Globus pallidus (tissue), 1 donor: ENCODE results near the gene FAF2.
"Not testable (repeated sequence)": the region's sequence is repeated elsewhere in the genome, so short reads cannot be mapped to it uniquely, and the experiment has no call there.

ENCODE experiments used
- DNase-seq: peaks from one replicate; pipeline ENCODE4 v3.0.0-alpha.2; 2015; ENCODE audit warnings: low spot score

FAF2 gene

GRCh38 chr5:176458904-176459561 is 10.8 kb downstream of the FAF2 start:
- DNase-seq, result no peak

- DNase-seq, result no peak
Observed at GRCh38 chr5:176461349-176461748, 13.2 kb downstream of the FAF2 start.

- no peak for DNase-seq
Observed at GRCh38 chr5:176463113-176463764, 15.1 kb downstream of the FAF2 start.

- DNase-seq, result no peak
Observed at GRCh38 chr5:176466245-176466871, 18.2 kb downstream of the FAF2 start.

GRCh38 chr5:176469296-176469695 is 21.1 kb downstream of the FAF2 start:
- no peak for DNase-seq

- DNase-seq, result no peak
Observed at GRCh38 chr5:176470539-176470938, 22.4 kb downstream of the FAF2 start.

- DNase-seq, result no peak
Observed at GRCh38 chr5:176471098-176471497, 22.9 kb downstream of the FAF2 start.

GRCh38 chr5:176473335-176474006 is 25.3 kb downstream of the FAF2 start:
- no peak for DNase-seq

GRCh38 chr5:176474476-176474875 is 26.3 kb downstream of the FAF2 start:
- no peak for DNase-seq

GRCh38 chr5:176481711-176482110 is 33.5 kb downstream of the FAF2 start:
- no peak for DNase-seq

- DNase-seq, result no peak
Observed at GRCh38 chr5:176485176-176485575, 37.0 kb downstream of the FAF2 start.

- DNase-seq, result no peak
Observed at GRCh38 chr5:176486189-176486757, 38.1 kb downstream of the FAF2 start.

GRCh38 chr5:176487160-176487559 is 39.0 kb downstream of the FAF2 start:
- not testable (repeated sequence) for DNase-seq

GRCh38 chr5:176489077-176489476 is 40.9 kb downstream of the FAF2 start:
- no peak for DNase-seq

GRCh38 chr5:176490301-176490700 is 42.1 kb downstream of the FAF2 start:
- DNase-seq, result no peak

- no peak for DNase-seq
Observed at GRCh38 chr5:176491101-176491502, 42.9 kb downstream of the FAF2 start.

GRCh38 chr5:176491901-176492300 is 43.7 kb downstream of the FAF2 start:
- DNase-seq, result no peak

- no peak for DNase-seq
Observed at GRCh38 chr5:176492431-176492830, 44.2 kb downstream of the FAF2 start.

GRCh38 chr5:176497852-176498251 is 49.7 kb downstream of the FAF2 start:
- no peak for DNase-seq

GRCh38 chr5:176499273-176499672 is 51.1 kb downstream of the FAF2 start:
- DNase-seq, result no peak

- DNase-seq, result no peak
Observed at GRCh38 chr5:176500511-176500910, 52.3 kb downstream of the FAF2 start.

- no peak for DNase-seq
Observed at GRCh38 chr5:176501333-176501732, 53.1 kb downstream of the FAF2 start.

GRCh38 chr5:176503496-176503895 is 55.3 kb downstream of the FAF2 start:
- no peak for DNase-seq
